ENCODE results near the gene PRPSAP1.
"Not testable (repeated sequence)": the region's sequence is repeated elsewhere in the genome, so short reads cannot be mapped to it uniquely, and the experiment has no call there.

PRPSAP1 gene

DNA sequence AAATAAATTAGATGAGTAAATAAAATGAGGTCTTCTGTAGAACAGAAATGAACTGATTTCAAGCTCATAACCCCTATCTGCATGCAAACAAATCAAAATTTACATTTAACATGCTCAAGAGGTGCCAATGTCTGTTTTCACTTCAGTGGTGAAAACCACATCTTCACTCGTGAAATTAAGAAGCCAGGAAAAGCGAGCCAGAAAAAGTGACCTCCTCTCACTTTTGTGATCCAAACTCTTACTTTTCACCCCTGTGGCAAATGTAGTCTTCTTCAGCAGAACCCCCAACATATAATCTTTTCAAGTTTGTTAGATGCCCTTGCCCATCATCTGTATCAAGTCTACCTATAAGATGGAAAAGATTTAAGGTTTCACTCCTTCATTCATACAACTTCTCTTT is 36.2 kb downstream of the PRPSAP1 start:
- DNase-seq = no peak

DNA sequence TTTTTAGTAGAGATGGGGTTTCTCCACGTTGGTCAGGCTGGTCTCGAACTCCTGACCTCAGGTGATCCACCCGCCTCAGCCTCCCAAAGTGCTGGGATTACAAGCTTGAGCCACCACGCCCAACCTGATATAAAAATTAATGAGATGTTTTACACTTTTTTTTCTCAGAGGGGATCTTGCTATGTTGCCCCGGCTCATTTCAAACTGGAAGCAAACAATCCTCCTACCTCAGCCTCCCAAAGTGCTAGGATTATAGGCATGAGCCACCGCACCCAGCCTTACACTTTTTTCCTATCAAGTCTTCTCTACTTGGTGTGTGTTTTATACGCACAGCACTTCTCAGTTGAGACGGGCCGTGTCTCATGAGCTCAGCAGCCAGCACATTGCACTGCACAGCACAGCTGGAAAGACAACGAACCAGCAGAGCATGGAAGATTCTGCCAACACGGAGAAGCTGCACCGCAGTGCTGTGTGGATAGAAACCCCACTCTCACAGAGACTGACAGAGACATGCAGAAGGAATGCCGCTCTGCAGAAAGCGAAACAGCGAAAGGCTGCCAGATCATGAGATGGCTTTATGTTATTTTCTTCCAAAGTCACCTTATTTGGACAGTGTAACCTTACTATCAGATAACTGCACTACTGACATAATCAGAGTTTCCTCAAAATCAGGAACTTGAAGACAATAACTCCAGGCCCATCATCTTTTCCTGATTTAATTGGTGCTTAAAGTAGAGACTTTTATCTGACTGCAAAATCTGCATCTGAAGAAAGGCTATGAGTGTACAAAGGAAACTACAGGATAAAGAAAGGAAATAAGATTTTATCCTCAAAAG is 39.1 kb downstream of the PRPSAP1 start:
- DNase-seq = no peak

DNA sequence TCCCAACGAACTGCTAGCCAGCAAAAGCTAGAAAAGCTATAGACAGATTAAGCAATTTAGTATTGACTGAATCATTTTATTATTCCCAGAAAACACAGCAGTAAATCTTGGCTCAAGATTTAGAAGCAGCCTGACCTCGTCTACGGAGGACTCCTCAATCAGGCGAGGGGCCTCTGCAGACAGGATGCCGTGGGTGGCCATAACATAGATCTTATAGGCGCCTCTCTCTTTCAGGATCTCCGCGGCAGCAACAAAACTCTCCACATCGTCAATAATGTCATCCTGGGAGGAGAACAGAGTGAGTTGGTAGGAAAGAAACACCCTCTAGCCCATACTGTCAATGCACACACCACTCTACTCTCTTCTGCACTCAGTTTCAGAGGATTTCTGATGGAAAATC is 41.0 kb downstream of the PRPSAP1 start:
- no peak for DNase-seq

DNA sequence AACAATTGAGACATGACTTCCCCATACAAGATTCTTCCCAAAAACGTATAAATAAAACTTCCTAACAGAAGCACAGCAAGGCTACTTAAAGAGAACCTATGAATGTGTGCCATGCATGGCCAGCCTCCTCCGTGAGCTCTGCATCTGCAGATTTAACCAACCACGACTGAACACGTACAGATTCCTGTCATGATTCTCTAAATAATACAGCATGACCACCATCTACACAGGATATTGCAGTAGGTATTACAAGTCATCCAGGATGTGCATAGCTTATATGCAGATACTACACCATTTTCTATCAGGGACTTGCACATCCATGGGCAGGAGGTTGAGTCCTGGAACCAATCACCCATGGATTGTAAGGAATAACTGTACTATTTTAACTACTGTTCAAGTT is 44.3 kb downstream of the PRPSAP1 start:
- no peak for DNase-seq

DNA sequence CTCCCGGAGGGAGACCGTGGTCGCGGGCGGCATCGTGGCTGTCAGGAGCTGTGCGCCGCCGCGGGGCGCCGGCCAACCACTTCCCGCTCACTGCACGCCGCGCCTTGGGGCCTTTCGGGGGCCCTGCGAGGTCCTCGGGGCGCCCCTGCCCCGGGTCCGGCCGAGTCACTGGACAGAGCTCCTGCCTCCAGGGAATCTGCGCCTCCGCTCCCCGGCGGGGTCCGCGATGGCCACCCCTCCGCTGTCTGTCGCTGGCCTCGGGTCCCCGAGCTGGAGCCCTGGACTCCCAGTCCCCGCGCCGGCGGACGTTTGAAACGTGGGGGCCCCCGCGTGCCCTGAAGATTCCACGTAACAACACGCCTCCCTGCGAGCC is 45.8 kb downstream of the PRPSAP1 start, which contains the start of gene QRICH2:
TSS of gene QRICH2 (minus strand) at position 311 of the 373 bp plus-strand sequence. CDS start at position 33, 278 bp downstream.
- no peak for DNase-seq

DNA sequence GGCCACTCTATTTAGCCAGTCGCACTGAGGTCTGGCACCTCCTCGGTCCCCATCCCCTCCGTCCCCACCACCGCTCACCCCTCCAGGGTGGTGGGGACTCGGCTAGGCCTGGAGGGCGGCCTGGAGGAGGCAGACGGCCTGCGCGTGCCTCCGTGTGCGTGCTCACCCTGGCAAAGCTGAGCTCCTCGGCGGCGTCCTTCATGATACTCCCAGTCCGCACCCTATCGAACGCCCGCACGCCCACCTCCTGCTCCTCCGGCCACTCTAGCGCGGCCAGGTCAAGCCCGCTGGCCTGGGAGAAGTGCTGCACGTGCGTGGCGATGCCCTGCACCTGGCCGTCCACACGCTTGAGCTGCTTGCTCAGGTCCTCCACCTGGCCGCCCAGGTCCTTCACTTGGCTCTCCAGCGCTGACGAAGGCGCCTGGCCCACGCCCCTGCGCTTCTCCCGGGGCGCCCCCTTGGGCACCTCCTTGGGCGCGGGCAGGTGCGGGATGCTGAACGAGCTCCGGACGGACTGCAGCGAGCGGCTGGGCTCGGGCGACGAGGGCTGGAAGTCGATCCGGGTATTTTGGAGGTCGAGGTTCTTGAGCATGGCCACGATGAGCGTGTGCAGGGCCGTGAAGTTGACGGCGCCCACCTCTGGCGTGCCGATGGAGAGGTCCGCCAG is 46.3 kb downstream of the PRPSAP1 start:
- no peak for DNase-seq

DNA sequence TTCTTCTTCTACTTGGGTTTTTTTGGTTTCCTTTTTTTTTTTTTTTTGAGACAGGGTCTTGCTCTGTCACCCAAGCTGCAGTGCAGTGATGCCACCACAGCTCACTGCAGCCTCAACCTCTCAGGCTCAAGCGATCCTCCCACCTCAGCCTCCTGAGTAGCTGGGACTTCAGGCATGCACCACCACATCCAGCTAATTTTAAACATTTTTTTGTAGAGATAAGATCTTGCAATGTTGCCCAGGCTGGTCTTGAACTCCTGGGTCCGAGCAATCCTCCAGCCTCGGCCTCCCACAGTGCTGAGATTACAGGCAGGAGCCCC is 48.6 kb downstream of the PRPSAP1 start:
- not testable (repeated sequence) for DNase-seq

DNA sequence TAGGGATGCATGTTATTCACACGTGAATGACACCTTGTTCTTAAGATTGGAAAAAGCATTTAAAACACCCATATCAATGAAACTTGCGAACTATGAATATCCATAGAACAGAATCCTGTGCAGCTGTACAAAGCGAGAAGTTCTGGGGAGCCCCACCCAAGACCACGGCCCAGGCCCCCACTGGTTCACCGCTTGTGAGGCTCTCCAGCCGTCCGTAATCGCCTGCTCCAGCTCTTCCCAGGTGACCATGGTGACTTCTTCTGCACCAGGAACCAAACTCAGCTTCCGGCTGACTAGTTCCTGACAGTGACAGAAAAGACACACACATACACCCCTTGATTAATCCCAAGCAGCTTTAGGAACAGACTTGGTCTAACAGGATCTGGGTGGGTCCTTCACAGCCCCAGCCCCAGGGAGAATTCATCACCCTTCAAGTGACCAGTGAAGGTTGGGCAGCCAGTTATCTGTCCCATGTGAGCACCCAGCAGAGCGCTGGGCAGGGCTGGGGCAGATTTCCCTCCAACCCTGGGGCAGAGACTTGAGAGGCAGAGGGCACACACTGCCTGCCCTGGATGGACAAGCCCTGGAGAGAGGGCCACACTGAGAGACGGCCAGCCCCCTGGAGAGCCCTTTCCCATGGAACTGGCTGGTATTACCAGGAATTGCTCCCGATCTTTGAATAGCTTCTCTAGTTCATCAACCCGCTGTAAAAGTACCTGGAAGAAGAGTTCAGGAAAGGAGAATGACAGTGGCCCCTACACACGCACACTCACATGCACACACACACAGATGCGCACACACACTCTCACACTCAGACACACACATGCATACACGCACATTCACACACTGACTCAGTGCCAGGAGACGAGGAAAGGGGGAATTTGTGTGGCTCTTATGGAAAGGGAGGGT is 49.2 kb downstream of the PRPSAP1 start:
- DNase-seq = no peak

DNA sequence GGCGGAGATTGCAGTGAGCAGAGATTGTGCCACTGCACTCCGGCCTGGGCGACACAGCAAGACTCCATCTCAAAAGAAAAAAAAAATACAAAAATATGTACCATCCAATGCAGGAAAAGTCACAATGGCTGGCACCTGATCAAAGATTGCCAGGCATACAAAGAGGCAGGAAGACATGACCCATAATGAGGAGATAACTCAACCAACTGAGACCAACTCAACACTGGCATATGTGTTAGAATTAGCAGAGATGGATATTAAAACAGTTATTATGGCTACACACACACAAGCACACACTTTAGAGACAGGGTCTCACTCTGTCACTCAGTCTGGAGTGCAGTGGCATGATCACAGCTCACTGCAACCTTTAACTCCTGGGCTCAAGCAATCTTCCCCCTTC is 56.3 kb downstream of the PRPSAP1 start:
- no peak for DNase-seq

DNA sequence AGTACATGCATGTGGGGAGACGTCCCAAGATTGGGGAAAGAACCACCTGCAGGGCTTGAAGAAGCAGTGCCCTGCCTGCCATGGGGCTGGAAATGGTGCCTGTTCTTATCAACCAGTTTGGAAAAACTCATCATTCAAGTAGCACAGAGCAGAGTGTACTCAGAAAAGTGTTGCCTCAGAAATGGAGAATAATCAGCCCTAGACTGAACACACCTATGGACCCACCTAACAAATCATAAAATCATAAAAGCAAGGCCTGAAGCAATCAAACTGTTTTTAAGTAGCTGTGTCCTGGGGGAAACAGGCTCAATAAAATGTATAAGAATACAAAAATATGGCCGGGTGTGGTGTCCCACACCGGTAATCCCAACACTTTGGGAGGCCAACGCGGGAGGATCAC is 56.8 kb downstream of the PRPSAP1 start:
- DNase-seq = no peak

DNA sequence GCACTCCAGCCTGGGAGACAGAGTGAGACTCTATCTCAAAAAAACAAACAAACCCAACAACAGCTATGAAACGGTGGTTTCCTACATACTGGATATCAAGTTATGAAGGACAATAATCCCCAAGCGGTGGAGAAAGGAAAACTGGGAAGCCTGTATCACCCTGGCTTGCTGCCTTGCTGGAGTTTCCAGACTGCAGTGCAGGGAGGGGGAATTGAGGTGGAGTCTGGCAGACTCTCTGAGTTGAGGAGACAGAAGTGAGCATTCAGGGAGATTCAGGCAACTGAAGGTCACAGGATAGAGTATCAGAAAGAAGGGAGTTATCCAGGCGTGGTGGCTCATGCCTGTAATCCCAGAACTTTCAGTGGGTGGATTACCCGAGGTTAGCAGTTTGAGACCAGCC is 57.5 kb downstream of the PRPSAP1 start:
- DNase-seq = no peak

DNA sequence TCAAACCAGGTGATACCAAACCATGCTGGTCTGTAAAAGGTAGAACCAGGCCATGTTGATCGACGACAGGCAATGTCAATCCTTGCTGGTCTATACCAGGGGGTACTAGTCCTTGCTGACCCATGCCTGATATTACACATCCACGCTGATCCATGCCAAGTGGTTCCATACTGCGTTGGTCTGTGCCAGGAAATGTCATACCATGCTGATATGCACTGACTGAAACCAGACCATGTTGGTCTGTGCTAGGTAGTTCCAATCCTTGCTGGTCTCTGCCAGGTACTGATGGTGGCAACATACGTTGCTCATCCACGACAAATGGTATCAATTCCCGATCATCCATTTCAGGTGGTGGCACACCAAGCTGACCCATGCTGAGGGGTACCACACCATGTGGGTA is 60.6 kb downstream of the PRPSAP1 start:
- no peak for DNase-seq

DNA sequence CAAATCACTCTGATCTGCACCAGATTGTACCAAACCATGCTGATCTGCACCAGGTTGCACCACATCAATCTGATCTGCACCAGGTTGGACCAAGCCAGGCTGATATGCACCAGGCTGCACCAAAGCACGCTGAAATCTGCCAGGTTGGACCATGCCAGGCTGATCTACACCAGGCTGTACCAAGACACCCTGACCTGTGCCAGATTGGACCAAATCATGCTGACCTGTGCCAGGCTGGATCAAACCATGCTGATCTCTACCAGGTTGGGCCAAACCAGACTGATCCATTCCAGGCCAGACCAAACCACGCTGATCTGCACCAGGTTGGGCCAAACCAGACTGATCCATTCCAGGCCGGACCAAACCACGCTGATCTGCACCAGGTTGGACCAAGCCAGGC is 61.1 kb downstream of the PRPSAP1 start:
- DNase-seq = no peak

DNA sequence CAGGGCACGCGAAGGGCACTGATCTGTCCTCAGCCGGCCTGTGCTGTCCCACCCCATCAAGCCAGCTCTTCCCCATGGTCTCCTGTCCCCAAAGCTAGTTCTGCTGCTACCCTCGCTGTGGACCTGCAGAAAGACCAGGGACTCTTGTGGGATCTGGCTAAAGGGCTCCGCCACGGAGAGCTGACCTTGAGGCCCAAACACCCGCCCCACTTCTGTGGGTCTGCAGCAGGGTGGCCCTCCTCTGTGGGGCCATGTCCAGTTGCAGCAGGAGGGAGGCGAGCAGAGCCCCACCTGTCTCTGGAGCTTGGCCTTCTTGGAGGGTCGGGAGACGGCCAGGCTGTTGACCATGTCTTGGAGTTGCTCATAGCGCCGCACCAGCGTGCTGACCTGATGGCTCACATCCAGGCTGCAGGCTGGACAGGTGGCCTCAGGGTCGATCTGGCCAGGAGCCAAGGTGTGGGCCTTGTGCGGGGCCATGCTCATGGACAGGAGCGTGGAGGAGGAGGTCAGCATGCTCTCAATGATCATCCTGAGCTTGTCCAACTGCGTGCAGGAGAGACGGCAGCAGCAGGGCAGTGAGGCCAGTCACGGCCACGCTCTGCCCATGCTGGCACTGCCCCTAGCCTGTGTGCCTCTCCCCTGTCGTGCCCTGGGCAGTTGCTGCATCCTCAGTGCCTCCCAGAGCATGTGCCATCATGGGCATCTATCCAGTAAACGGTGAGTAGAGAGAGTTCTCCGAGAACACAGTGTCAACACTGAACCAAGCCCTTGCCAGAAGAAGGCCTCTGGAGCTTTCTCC is 71.9 kb downstream of the PRPSAP1 start:
- DNase-seq = no peak

DNA sequence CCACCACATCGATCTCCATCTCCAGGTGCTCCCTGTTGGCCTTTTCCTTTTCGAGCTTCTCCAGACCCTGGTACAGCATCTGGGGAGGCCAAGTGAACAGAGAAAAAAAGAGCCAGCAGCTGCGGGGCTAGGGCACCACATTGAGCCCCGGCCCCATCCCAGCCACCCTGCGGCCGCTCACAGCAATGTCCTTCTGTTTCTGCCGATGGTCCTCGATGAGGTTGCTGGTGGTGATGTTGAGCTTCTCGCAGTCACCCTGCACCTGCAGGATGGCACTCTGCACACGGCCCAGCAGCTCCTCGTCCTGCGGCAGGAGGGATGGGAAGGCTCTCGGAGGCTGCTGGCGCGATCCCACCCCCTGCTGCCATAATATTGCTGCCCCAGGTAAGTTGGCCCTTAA is 73.1 kb downstream of the PRPSAP1 start:
- DNase-seq = no peak

DNA sequence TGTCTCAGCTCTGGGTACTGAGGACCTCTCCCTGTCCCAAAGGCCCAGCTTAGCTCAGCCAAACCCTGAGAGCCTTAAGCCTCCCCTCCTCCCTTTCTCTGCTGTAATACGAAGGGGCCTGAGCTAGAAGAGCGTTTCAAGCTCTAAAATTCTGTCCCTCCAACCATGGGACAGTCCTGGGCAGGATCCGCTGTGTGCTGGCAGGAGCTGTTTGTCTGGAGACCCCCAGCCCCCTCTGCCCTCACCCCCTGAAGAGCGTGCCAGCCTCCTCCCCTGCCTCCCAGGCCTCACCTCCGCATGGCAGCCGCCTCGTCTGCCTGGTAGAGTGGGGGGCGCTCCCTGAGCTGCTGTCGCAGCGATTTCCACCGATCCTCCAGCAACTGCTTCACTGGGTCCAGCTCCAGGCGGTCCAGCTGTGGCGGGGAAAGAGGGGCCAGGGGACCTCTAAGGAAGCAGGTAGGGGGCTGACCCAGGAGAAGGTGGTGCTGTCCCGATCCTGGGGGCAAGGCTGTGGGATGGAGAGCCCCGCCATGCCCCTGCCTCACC is 73.9 kb downstream of the PRPSAP1 start:
- DNase-seq = no peak

DNA sequence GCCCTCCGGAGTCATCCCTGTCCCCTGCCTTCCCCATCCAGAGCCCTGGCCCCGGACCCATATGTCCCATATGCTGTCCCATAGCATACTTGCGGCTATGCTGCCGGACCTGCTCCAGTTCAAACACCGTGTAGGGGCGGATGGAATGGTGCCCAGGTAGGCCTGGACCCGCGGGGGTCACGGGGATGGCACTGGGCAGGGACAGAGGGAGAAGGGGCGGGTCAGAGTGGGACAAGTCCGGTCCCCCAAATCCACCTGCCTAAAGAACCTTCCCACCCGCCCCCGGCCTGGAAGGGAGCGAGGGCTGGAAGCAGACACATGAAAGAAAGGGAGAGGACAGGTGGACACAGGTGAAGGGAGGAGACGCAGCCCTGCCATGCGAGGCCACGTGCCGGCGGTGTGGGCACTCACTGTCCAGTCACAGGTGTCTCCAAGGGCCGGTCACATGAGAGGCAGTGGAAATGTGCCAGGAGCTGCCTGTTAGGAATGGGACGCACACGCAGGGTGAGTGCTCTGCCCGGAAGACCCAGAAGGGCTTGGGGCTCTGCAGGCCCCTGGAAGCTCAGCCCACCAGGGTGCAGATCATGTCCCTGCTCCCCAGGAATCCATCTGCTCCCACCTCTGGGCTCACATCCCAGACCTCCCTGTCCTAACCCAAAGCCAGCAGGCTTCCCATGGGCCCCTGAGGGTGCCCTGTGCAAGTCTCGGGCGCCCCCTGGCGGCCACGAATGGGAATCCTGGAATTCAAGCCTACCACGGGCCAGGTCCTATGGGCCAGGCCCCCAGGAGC is 74.6 kb downstream of the PRPSAP1 start:
- peak; percentile 80 for DNase-seq

DNA sequence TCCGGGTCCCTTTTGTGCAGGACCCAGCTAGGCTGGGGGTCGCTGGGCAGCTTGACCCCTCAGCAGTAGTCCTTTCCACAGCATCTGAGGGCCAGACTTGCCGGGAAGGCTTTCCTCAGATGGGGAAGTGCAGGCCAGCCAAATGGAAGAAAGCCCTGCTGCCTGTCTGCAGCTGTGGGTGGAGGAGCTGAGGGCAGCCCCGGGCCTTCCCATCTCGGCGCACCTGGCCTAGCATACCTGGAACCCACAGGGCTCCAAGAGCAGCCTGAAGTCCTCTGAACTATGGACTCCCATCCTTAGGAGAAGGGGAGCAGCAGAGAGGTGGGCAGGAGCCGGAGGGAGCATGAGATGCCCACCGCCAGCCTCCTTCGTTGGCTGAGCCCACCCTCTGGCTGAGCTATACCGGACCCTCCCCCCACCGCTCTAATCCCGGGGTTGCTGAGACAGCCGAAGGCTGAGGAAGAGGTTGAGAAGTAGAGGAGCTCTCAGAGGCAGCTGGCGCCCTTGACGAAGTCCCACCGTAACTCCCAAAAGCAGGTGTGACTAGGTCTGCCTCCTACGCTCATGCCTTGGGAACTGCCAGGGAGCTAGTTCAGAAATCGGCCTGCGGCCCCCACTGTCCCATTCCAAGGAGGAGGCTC is 75.3 kb downstream of the PRPSAP1 start:
- no peak for DNase-seq

DNA sequence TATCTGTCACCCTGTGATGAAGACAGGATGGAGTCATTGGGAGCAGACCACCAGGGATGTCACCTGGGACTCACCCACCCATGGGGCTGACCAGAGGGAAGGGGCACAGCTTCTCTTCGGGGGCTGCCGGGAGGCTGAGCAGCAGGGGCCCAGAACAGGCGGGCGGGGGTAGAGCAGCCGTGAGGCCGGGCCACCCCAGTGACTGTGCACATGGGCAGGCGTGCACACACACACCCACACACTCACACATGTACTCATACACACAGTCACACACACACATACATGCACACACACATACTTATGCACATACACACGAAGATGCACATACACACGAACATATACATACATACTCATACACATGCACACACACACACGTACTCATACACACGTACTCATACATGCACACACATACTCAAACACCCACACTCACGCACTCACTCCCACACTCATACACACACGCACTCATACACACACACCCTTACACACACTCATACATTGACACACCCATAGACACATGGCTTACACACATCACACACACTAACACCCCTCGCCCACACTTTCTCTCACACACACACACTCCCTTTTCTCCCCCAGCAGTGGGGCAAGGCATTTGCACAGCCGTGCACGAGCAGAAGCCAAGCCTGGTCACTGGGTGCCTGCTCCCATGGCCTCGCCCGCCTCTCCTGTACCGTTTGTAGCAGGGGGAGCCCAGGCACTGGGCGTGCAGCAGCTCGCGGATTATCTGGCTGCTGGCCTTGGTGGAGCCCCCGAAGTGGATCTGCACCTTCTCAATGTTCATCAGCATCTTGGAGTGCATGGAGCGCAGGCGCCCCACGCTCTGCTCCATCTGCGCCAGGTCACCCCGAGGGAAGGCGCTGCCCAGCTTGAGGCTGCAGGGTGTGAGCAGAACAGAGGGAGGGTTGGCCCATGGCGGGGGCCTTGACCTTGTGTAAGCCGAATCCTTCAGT is 76.1 kb downstream of the PRPSAP1 start:
- DNase-seq = no peak
